ENCODE results near the gene SHMT2.

Gene SHMT2

DNA sequence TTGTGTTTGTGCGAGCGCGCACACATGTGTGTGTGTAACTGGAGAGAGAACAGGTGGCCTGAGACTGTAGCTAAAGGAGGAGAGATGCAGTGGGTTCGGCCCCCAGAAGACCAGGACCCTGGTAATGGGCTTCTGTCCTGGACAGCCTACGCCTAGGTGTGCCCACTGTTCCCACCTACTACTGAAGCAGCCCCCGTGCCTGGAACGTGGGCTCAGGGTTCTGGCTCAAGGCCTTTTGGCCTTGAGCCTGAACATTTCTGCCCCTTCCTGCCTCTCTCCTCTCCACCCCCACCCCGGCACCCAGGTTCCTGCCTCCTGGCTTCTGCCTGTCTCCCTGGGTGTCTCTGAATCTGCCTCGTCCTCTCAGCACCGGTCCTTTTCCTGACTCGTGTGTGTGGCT, 14.4 kb upstream of the SHMT2 start:
- no peak for DNase-seq (ENCODE audit: low spot score)

DNA sequence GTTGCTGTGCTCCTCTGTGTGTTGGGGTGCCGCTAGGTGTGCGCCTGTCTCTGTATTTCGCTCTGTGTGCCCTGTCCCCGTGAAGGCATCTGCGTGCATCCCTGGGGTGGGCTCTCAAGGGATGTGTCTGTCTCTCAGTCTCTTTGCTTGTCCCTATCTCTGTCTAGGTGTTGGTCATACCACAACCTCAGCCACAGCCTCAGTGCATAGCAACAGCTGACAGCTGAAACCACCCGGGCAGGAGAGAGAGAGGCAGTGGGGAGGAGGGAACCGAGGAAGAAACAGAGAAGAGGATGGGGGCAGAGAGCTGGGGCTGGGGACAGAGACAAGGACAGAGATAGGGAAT, 13.9 kb upstream of the SHMT2 start:
- no peak for DNase-seq (ENCODE audit: low spot score)

DNA sequence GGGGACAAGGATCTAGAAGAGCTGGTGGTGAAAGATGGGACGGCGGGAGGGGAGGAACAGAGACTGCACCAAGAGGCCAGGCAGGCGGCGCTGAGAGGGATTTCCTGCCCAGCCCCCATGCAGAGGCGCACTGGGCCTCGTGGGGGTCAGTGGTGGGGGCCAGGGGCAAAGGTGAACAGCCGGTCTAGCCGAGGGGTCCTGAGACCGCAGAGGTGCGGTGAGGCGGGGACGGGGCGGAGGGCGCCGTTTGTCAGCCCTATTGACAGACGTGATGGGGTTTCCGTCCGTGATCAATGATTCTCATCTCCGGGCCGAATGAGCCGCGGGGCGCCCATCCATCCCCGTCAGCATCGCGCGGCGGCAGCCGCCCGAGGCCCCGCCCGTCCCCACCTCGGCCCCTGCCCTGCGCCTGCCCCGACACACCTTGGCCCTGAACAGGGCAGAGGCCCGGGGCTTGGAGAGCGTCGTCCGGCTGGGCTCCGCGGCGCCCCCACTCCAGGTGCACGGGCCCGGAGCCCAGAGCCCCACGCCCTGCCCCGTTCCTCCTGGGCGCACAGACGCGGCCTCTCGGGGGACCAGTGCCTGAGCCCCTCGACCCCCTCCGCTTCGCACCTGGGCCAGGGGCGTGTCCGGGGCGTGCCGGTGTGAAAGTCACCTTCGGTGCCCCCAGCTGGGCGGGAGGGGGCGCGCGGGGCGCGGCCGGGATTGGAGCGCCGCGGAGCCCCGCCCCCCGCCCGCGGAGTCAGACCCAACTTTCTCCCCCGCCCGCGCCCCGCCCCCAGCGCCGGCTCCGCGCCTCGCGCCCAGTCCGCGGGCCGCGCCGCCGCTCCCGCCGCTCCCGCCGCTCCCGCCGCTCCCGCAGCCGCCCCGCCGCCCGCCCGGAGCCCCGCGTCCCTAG, 13.2 kb upstream of the SHMT2 start, which contains the start of gene NXPH4:
Gene NXPH4 (plus strand): TSS at position 781 of the 898 bp plus-strand sequence. CDS start 176 bp downstream, outside the sequence.
- DNase-seq (ENCODE audit: low spot score), result peak; percentile 13

DNA sequence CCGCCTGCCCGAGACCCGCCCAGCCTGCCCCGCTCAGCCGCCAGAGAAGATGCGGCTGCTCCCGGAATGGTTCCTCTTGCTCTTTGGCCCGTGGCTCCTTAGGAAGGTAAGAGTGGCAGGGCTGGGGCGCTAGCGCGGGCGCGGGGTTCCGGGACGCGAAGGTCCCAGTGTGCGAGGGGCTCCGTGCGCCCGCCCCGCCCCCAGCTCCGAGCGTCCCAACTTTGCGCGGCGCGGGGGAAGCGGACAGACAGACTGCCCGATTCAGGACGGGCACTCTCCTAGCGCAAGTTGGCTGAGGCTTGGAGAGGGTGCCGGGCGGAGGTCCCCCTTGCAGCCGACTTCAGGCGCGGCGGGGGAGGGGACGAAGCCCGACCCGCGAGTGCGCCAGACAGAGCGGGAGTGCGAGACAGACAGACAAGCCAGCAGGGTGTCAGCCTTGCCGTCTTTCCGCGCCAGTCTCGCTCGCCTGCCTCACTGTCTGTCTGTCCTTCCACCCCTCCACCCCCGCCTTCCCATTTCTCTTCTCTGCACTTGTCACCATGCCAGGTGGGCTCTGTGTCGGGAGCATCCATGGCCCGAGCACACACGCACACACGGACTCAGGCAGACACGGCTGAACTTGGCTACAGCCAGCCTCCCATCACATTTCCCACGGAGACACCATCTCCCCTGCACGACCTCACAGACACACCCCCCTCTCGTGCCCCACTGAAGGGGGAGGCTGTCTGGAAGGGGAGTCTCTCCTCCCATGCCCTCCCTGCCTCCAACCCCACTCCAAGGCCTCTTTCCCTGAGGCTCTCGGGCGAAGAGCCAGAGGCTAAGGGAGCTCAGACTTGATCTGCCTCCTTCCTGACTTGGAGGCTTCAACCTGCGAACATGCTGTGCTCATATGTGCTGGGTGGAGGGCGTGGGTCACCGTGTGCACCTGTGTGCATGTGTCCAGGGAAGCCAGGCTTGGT, 12.3 kb upstream of the SHMT2 start:
- no peak for DNase-seq (ENCODE audit: low spot score)

DNA sequence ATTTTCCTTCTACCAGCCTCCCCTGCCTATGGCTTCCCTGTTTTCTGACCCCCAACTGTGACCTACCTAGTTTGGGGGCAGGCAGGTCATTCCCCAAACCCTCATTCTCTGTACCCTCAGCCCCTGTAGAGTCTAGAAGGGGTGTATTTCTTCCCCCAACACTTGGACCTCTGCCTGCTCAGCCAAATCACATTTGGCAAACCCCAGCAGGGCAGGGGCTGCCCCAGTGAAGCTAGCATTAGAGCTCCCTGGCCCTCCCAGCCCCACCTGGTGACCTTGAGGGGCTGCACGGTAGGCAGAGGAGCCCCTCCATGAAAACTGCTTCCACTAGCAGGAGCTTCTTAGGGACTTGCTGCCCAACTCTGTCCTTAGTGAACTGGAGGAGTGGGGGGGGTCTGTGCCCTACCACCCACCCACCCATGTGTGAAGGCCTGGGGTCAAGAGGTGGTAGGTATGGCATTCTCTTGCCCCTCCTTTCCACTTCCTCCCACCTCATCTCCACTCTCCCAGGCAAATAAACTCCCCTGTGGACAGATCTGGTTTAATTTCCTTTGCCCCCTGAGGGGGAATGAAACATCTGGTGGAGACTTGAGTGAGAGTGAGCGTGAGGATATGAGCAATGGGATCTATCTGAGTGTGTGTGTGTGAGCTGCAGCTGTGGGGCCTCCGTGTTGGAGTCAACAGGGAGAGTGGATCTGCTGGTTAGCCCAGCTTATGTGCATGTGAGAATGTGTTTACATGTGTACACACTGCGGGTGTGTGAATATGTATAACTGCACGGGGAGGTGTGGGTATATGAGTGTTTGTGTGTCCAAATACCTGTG, 11.3 kb upstream of the SHMT2 start:
- no peak for DNase-seq (ENCODE audit: low spot score)

DNA sequence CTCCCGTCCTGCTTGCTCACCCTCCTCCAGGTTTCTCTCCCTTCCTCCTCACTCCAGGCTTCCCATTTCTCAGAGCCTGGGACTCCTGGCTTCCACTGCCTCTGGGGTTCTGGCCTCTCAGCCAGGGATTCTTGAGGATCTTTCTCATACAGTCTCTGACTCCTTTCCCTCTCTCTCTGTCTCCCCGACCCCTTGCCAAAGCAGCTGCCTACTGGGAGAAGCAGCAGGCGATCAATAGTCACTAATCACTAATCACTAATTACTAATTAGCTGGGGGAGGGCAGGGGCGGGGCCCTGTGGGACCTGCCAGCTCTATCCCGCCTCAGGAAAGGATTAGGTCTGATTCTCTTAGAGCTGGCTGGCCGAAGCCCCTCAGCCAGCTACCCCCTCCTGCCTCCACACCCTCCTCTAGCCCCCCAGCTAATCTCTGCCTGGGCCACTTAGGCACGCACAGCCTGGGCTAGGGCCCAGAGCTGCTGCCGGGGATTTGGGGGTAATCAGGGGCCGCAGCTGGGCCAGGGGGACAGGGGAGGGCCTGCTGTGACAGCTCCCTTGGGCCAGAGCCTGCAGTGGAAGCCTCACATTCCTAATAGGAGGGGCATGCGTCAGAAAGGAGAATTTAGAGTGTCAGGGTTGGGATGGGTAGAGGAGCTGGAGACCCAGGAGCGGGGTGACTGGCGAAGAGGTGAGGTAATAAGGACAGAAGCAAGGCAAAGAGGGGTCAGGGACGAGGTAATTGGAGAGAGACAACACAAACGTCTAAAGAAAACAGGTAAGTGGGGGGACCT, 10.1 kb upstream of the SHMT2 start:
- no peak for DNase-seq (ENCODE audit: low spot score)

DNA sequence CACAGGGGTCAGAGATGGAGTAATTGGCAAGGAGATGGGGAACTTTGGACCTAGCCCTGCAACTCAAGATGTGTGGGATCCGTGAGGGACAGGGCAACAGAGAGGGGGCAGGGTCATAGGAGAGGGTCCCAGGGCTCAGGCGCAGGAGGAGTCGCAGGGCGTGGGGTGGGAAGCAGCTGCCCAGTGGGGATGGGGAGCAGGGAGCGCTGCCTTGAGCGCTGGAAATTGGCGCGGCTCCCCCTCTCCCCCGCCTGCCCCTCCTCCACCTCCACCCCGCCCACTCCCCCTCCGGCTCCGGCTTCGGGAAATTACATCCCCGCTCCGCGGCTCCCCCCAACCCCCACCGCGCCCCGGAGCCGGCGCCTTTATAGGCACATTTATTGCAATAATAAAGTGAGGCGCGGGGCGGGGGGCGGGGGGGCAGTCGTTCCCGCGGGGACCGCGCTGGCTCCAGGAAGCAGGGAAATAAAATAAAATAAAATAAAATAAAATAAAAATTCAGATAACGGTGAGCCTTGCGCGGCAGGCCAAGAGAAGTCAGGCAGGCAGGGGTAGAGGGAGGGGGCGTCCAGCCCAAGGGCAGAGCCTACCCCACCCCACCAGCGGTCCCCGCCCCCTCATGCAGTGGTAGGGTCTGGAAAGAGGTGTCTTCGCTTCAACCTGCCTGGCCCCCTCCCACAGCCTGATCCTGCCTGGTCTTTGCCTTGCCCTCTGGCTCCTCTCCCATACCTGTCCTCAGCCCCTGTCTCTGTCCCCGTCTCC, 9.3 kb upstream of the SHMT2 start:
- no peak for DNase-seq (ENCODE audit: low spot score)

DNA sequence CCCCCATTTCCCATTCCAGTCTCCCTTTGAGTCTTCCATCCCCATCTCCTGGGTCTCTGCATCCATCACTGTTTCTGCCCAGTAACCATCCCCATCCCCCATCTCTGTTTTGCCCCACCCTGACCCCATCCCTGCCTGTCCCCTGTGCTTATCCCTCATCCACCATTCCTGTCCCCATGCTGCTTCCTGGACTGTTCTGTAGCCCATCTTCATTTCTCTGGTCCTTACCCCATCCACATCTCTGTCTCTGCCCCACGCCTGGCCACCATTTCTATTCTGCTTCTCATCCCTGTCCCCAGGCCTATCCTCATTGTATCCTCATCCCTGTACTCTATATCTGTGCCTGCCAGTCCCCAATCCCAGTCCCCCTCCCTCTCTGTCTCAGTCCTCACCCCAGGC, 8.7 kb upstream of the SHMT2 start:
- no peak for DNase-seq (ENCODE audit: low spot score)

DNA sequence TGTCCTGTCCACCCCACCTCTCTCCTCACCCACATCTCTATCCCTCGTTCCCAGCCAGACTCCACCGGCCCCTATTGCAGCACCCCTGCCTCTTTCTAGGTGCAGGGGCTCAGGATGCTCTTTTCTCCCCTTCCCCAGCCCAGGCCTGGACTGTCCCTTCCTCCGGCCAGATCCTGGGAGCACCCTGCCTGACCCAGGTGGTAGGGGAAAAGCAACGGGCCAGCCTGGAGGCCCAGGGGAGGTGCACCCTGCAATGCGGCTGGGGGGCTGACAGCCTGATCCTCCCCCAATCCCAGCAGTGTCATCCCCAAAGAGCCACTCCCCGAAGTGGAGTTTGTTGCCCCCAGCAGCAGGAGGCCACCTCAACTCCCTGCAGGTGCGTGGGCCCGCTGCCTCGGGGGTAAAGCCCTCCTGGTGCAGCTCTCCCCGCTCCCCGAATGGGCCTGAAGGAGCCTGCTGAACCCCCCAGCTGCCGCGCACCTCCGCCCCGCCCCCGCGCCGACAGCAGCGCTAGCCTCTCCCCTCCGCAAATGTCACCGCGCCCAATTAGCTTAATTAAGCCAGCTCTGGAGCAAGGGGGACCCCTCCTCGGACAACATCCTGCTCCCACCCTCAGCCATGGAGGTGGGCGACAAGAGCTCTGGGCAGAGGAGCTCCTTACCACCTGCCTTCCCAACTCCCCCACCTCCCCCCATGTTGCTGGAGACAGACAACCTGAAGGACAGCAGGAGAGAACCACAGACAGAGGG, 8.2 kb upstream of the SHMT2 start:
- DNase-seq (ENCODE audit: low spot score), result no peak

DNA sequence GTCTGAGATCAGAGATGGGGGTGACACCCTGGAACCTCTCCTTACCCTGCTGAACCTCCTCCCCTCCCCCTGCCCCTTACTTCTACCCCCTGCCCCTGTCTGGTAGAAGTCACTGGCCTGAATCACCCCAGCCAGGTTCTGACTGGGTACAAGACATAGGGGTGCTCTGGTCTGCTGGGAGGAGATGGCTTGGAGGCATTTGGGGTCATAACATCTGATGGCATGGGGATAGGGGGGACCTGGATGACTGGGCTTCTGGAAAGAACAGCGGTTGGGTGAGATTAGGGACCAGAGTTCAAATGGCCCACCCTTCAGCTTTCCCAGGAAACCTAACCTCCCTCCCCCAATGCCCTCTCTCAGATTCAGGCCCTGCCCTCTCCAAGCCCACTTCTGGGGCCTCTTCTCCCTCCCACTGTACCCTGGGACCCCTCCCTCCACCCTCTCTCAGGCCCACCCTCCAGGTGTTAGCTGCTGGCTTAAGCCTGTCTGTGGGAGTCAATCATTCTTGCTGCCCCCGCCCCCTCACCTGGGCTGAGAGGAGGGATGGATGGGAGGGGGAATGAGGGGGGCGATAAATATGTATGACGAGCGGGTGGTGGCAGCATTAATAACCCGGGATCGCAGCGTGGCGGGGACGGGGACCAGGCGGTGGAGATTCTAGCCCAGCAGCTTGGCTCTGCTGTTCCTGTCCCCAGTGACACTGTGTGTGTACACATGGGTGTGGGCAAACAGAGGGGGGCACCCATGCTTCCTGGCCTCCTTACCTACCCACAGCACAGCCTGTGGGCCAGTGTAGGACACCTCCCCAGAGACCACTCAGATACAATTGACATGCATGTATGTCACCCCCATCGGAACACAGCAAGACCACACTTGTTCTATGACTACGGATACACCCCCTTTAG, 7.0 kb upstream of the SHMT2 start:
- no peak for DNase-seq (ENCODE audit: low spot score)

DNA sequence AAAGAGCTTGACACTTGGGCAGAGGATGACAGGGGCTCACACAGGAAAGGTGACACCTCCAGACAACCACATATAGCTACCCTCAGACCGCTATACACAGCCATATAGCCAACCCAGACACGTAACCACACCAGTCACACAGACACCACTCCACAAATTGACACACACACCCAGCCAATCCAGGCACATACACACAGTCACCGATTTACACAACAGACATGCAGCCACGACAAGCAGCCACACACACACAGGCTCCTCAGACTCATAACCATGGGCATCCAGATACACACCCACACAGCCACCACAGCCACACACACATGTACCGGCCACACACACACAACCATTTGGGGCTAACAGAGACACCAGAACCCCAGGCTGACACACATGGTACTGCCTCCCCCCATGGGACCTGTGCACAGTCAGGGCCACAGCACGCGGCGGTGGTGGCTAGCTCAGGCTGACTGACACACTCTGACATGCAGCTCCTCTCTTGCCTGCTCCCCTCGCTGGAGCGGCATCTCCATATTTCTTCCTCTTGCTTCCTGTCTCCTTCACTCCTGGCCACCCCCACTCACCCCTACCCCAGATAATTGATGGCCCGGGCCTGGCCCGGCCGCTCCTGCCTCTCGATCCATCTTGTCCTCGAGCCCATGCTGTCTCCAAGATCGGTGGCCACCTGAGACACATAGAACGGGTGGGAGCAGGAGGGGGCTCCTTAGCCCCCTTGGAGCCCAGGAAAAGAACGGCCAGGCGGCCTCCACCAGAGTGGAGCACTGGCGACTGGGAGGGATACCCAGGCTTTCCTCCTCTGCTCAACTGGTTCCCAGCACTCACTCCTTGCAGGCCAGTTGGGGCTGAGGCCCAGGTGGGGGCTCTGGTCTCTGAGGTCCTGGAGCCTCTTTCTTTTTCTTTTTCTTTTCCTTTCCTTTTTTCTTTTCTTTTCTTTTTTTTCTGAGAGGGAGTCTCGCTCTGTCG, 6.0 kb upstream of the SHMT2 start:
- DNase-seq (ENCODE audit: low spot score), result no peak

DNA sequence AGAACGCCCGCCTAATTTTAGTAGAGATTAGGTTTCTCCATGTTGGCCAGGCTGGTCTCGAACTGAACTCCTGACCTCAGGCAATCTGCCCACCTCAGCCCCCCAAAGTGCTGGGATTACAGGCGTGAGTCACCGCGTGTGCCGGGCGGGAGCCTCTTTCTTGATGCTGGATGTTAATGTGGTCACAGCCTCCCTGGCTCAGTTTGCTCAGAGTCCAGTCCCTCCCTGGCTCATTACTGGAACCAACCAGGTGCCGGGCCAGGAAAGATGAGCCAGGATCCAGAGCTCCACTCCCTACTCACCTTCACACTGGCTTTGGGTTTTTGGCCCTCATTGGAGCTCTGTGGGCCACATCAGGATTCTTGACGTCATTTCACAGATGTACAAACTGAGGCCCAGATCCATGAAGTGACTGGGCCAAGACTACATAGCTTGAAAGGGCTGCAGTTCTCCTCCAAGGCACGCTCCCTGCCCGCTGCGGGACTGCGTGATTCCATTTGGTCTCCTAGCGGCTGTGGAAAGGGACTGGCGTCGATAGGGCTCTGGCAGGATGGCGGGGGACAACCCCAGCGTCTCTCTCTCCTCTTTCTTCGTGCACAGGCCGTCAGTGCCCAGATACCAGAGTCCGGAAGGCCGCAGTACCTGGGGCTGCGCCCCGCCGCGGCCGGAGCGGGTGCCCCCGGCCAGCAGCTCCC, 5.1 kb upstream of the SHMT2 start:
- no peak for DNase-seq (ENCODE audit: low spot score)

DNA sequence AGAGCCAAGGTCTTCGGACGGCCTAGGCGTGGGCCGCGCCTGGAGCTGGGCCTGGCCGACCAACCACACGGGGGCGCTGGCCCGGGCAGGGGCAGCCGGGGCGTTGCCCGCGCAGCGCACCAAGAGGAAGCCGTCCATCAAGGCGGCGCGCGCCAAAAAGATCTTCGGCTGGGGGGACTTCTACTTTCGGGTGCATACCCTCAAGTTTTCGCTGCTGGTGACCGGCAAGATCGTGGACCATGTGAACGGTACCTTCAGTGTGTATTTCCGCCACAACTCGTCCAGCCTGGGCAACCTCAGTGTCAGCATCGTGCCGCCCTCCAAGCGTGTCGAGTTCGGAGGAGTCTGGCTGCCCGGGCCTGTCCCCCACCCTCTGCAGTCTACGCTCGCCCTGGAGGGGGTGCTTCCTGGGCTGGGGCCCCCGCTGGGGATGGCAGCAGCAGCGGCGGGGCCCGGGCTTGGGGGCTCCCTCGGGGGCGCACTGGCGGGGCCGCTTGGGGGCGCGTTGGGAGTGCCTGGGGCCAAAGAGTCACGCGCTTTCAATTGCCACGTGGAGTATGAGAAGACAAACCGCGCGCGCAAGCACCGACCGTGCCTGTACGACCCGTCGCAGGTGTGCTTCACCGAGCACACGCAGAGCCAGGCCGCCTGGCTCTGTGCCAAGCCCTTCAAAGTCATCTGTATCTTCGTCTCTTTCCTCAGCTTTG, 4.4 kb upstream of the SHMT2 start:
- peak; percentile 66 for DNase-seq (ENCODE audit: low spot score)

DNA sequence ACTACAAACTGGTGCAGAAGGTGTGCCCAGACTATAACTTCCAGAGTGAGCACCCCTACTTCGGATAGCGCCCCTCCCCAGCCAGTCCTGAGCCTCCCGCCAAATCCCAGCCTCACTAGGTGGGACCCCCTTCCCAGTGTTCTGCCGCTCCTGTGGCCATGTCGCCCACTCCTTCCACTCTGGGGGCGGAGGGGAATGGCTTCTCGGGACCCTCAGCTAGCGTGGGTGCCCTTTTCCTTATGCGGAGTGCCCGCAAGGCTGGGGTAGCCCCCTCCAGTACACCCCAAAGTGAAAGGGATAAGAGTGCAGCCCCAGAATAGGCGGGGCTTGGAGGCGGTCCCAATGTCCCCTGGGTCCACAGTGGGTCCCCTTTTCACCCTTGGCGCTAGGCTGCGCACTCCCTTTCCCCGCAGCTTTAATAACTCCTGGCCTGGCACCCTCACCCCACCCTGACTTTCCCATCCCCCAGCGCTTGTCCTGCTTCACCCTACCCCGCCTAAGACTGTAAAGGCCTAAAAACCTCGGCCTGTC, 3.8 kb upstream of the SHMT2 start:
- no peak for DNase-seq (ENCODE audit: low spot score)

DNA sequence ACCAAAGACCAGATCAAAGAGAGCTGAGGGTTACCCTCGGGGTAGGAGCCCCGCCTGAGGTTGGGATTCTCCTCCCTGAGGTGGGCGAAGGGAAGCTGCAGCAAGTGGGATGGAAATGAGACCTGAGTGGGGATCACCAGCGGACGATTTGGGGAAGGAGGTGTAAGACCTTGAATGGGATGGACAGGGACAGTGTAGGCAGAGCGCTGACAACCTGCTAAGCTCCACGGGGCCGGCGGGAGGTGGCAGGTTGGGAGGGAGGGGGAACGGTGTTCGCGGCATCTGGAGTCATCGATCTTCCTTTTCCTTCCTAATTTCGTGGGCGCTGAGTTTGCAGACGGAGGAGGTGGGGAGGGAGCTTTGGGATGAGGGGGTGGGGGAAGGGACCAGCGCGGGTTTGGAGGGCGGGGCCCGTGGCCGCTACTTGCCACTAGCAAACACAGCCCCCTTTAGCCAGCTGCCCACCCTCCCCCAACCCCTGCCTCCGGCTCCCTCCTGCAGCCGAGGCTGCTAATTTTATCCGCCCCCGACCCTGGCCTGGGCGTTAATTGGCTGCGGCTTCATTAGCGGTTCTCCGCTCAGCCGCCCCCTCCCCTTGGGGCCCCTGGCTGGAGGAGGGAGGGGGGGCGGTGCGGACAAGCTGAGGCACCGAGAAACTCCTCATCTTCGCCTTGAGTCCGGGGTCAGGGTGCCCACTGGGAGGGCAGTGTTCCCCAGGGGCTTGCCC, 2.8 kb upstream of the SHMT2 start:
- no peak for DNase-seq (ENCODE audit: low spot score)

Measured in hematopoietic multipotent progenitor cell treated with erythropoietin and hydrocortisone succinate and interleukin-3 and kit ligand, for 17 days (in vitro differentiated cells).